PFSK-1 (cell line): Measurements from ENCODE around the gene RTN4RL2.
A peak's percentile ranks its signal among the peaks of the same experiment; 100 is the strongest.

ENCODE experiments used
- FOXP2 ChIP-seq: optimal IDR thresholded peaks from 2 replicates; pipeline ENCODE3; 2011; ENCODE audit warnings: borderline replicate concordance, control low read depth, inconsistent platforms; ENCODE audit not compliant: insufficient read depth; ENCODE audit errors: extremely low read length, extremely low read depth
- POLR2AphosphoS5 ChIP-seq: IDR thresholded peaks from 2 replicates; pipeline ENCODE4 v1.6.1; 2012; ENCODE audit warnings: low read depth, mild to moderate bottlenecking, control low read depth, low read length, moderate library complexity
- REST ChIP-seq, 2 experiments: IDR thresholded peaks; 2 replicates each; pipeline versions ENCODE4 v1.6.1 to v1.8.0; 2011 to 2012; ENCODE audit warnings: low read depth in 2 of 2, low read length in 2 of 2, control low read depth in 1 of 2, inconsistent platforms in 1 of 2, mild to moderate bottlenecking in 1 of 2, moderate library complexity in 1 of 2; ENCODE audit not compliant: insufficient read depth in 1 of 2
- SIN3A ChIP-seq: IDR thresholded peaks from 2 replicates; pipeline ENCODE4 v1.6.1; 2012; ENCODE audit warnings: mild to moderate bottlenecking, low read length, moderate library complexity, borderline replicate concordance; ENCODE audit not compliant: insufficient read depth
- TAF1 ChIP-seq: IDR thresholded peaks from 2 replicates; pipeline ENCODE4 v1.6.1; 2012; ENCODE audit warnings: low read length, control low read depth, borderline replicate concordance; ENCODE audit not compliant: insufficient read depth

The RTN4RL2 gene

GRCh38 chr11:57446055-57446454 lies 14.3 kb upstream of the RTN4RL2 start:
- TF ChIP-seq SIN3A: no peak
- TF ChIP-seq TAF1: no peak
- TF ChIP-seq POLR2AphosphoS5: no peak
- TF ChIP-seq FOXP2: no peak
- no peak for TF ChIP-seq REST (IDR thresholded peaks at IDR 0.05; ENCODE audit: insufficient read depth in 1 of 2, low read depth in 2 of 2, low read length in 2 of 2)

- TF ChIP-seq SIN3A: no peak
- TF ChIP-seq POLR2AphosphoS5: no peak
Measured at GRCh38 chr11:57453543-57454177, 6.7 kb upstream of the RTN4RL2 start.

- TF ChIP-seq TAF1: no peak
- peak; percentile 43 for TF ChIP-seq FOXP2
- 0 out of 4 replicates have a peak, but pooled peaks of 1 of the 2 experiments have one; percentile 6 for TF ChIP-seq REST (IDR thresholded peaks at IDR 0.05; ENCODE audit: insufficient read depth in 1 of 2, low read depth in 2 of 2, low read length in 2 of 2)
Measured at GRCh38 chr11:57456960-57457642, 3.2 kb upstream of the RTN4RL2 start.

- no peak for TF ChIP-seq POLR2AphosphoS5
- no peak for TF ChIP-seq REST (IDR thresholded peaks at IDR 0.05; ENCODE audit: insufficient read depth in 1 of 2, low read depth in 2 of 2, low read length in 2 of 2)
- no peak for TF ChIP-seq FOXP2
- TF ChIP-seq TAF1: no peak
- no peak for TF ChIP-seq SIN3A
Measured at GRCh38 chr11:57457643-57458023, 2.7 kb upstream of the RTN4RL2 start.

- TF ChIP-seq POLR2AphosphoS5 (no peak), SIN3A (no peak), REST (IDR thresholded peaks at IDR 0.05; ENCODE audit: insufficient read depth in 1 of 2, low read depth in 2 of 2, low read length in 2 of 2) (no peak)
Measured at GRCh38 chr11:57458060-57458409, 2.3 kb upstream of the RTN4RL2 start.
